Mammary epithelial cell (primary cell): ENCODE measurements around the gene OR7C1.
"Not testable (repeated sequence)": the region's sequence is repeated elsewhere in the genome, so short reads cannot be mapped to it uniquely, and the experiment has no call there.

Experiments used
- CTCF ChIP-seq, 2 donors: IDR thresholded peaks in 1 of 2; conservative IDR thresholded peaks in 1 of 2; 2 replicates each; pipeline ENCODE4 v1.5.1; 2011 to 2012; ENCODE audit warnings: inconsistent platforms in 2 of 2, low read length in 2 of 2, mild to moderate bottlenecking in 2 of 2, control low read depth in 1 of 2, low read depth in 1 of 2; ENCODE audit not compliant: insufficient read depth in 1 of 2; ENCODE audit errors: extremely low read depth in 1 of 2
- EZH2 ChIP-seq: IDR thresholded peaks from 2 replicates; pipeline ENCODE4 v1.6.1; 2012; ENCODE audit warnings: low read length, inconsistent platforms, borderline replicate concordance

- not testable (repeated sequence) for TF ChIP-seq CTCF (conservative IDR thresholded peaks at IDR 0.05 in 1 of 2, IDR thresholded peaks at IDR 0.05 in 1 of 2; ENCODE audit: extremely low read depth in 1 of 2, insufficient read depth in 1 of 2, low read depth in 1 of 2, low read length in 2 of 2); EZH2
These were observed 69.1 kb downstream of the OR7C1 start for GRCh38 chr19:14765841-14766240.
